Activated gamma-delta T cell (primary cell): ENCODE results near the gene METTL3.

Experiments
- DNase-seq: peaks from one replicate; lab custom pipeline; 2025; lab: John Stamatoyannopoulos, UW

Gene METTL3

GRCh38 chr14:21476925-21477681, 34.0 kb downstream of the METTL3 start, which contains the start of the genes RAB2B and TOX4:
Gene RAB2B, minus strand, starts transcription at chr14:21476959. Its CDS starts 87 bp downstream, at chr14:21476872.
Gene TOX4, plus strand, starts transcription at chr14:21477195. Its CDS starts 84 bp downstream, at chr14:21477279.
- peak; percentile 70 for DNase-seq

DNA sequence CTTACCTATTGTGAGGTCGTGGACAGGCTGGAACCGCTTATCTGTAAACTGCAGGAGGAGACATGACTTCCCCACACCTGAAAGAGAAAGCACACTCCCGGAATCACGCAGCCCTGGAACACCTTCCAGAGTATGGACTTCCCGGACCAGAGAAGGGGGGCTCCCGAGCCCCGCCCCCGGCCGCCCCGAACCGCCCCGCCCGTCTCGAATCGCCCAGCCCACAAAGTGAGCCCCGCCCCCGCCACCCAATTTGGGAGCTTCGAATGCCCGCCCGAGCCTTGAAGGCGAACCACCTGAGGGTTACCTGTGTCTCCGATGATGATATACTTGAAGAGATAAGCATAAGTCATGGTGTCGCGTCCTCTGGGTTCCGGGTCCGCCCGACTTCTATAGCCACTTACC, 34.6 kb downstream of the METTL3 start:
- DNase-seq: peak; percentile 77

DNA sequence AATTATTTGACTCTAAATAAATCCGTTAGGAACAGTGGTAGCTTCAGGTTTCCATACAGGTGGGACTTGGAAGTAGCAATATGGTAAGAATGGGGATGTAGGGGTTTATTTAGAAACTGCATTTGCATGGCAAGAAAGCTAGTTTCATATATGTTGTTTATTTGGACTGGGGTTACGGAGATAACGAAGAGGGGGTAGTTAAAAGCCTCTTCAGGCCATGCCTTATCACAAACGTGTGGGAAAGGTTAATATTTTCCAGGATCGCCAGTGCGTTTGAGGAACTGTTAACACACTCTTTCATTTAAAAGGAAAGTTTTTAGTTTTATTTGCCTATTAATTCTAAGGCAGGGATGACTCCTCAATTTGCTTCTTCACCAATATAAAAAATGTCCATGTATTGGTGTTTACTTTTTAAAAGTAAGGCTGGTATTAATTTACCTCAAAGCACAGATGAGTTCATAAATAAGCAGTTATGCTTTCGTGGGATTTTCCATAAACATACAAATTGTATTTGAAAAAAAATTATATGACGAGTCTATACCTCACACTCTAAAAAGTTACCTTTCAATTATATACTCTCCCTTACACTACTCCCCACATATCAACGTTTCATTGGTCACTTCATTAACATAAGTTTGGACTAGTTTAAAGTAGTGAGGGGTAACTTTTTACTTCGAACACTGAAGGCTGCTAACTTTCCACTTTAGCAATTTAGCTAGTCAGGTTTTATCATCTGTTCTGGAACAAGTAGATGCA, 35.2 kb downstream of the METTL3 start:
- DNase-seq: no peak

- DNase-seq: no peak
These were observed 43.5 kb downstream of the METTL3 start for GRCh38 chr14:21467616-21468015.

DNA sequence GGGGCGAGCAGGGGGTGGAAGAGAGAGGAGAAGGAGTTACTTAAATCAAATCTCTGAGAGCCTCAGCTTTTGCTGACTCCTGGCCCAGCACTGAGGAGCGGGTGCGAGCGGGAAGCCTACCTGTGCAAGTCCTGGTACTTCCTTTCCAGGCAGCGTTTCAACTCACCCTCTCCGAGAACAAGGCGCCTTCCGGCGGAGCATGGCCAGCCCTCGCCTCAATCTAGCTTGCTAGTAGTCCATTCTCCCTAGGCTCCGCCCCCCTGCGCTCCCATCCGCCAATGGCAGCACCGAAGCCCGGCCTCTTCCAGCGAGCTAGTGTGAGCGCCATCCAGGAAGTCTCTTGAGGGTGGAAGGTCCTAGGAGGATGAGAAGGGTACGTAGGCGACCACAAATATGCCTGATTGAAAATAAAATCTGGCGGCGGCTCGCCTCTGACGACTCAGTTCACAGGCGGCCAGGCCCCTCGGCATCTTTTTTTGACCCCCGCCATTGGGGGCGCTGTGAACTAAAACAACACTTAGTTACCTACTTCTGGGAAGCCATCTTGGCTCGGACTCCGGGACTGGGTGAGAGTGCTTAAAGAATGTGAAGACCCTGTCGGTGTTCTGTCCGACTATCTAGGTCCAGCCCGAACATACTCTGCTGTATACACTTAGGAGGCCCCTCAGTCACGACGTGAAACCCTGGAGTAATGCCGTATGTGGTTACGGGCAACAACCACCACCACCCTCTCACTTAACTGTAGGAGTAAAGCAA, 55.0 kb downstream of the METTL3 start, which contains the start of gene CHD8:
CHD8 (minus strand) TSS at position 212 of the 756 bp plus-strand sequence. CDS start 24,480 bp downstream, outside the sequence.
- DNase-seq: peak; percentile 93

GRCh38 chr14:21455592-21455911, 55.6 kb downstream of the METTL3 start:
- no peak for DNase-seq

DNA sequence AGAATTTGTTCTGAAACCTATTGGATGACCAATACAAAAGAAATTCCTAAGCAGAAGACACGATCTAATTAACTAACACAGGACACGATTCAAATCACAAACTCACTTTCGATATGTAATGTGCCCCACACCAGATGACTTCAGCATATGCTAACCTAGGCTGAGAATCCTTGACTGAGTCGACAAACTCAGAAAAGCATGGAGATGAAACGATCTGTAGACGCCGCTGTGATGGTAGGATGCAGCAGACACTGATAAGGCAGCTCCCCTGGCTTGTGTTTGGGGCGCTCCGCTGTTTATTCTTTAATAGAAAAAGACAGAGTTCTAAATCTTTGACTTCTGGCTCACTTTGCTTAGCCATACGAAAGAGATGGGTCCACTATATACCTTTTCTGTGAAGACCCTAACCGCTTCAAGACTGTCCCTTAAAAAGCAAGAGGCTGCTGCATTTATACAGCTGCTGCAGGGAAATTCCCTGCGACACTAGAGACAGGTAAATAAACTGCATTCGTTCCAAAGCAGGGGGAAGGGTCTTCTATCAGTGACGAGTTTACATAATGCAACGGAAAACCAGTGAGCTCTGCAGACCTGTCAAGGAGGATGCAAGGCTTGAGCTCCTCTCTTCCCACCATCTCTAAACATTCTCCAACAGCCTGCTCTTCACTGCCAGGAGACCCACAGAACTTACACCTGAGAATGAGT, 56.1 kb downstream of the METTL3 start:
- DNase-seq: no peak

- DNase-seq: no peak
These were observed 61.3 kb downstream of the METTL3 start for GRCh38 chr14:21449899-21450216.
